HG03571 (cell line): ENCODE data around the gene CAPZA1.
"Not testable (repeated sequence)": the region's sequence is repeated elsewhere in the genome, so short reads cannot be mapped to it uniquely, and the experiment has no call there.

Source experiments
- ATAC-seq: cut with Tn5 transposase; IDR thresholded peaks from one replicate; pipeline ENCODE4 v1.9.1; 2021; ENCODE audit not compliant: unreplicated experiment

CAPZA1 gene

GRCh38 chr1:112626193-112626592, 6.6 kb downstream of the CAPZA1 start:
- ATAC-seq, result no peak

DNA sequence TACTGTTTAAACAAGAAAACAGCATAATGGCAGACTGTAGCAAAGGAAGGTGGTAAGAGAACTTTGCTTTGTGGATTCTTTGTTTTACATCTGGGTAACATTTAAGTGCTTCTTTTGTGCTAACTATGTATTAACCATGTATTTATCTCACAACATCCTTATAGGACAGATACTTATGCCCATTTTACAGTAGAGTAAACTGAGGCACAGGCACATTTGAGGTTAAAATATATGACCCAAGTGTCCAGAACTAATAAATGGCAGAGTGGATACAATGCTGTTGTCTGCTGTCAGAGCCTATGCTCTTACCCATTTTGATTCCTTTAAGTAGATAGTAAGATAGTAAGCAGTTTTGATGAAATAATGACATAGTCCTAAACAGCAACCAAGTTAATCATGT, 7.3 kb downstream of the CAPZA1 start:
- no peak for ATAC-seq

- no peak for ATAC-seq
Measured at GRCh38 chr1:112628516-112628915, 8.9 kb downstream of the CAPZA1 start.

GRCh38 chr1:112629256-112629655, 9.6 kb downstream of the CAPZA1 start:
- no peak for ATAC-seq

DNA sequence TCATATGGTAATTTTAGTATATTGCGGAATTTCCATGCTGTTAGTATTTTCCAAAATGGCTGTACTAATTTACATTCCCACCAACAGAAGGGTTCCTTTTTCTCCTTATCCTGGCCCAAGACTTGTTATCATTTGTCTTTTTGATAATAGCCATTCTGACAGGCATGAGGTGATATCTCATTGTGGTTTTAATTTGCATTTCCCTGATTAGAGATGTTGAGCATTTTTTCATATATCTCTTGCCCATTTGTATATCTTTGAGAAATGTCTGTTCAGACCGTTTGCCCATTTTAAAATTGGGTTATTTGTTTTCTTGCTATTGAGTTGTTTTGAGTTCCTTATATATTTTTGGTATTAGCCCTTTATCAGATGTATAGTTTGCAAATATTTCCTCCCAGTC, 14.0 kb downstream of the CAPZA1 start:
- no peak for ATAC-seq

GRCh38 chr1:112634367-112634766, 14.7 kb downstream of the CAPZA1 start:
- no peak for ATAC-seq

GRCh38 chr1:112636056-112636455, 16.4 kb downstream of the CAPZA1 start:
- ATAC-seq, result no peak

DNA sequence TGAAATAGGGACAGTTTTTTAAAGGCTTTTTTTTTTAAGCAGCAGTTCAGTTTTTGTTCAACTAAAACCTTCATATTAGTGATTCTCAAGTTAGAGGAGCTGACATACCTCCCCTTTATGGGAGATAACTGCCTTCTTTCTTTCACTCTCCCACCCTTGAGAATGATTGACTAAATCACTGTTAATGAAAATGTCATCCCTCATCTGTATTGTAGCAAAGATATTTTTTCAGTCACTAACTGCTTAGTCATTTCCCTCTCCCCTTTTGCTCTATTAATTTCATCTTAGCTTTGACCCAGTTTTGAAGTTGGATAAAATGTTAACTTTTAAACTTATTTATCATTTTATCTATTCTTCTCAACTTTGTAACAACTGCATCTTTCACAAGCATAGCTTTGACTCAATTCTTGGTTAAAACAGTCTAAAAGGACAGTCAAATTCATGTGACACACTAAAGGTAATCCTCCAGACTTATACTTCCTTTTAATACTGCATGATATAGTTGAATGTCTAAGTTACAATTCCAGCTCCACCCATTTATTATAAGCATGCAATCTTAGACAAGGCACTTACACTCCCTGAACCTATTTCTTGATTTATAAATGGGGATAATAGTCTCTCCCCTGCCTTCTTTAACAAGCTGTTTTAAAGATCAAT, 17.1 kb downstream of the CAPZA1 start:
- peak; percentile 53 for ATAC-seq

GRCh38 chr1:112637254-112638109, 17.9 kb downstream of the CAPZA1 start:
- ATAC-seq, result no peak

DNA sequence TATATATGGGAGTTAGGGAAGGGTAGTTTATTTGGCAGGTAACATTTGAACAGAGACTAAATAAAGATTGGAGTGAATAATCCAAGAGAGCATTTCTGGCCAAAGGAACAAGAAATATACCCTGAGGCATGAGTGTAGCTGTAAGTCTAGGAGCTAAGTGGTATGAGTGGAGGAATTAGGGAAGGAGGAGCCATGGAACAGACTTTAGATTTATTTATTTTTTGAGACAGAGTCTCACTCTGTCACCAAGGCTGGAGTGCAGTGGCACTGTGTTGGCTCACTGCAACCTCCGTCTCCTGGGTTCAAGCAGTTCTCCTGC, 18.4 kb downstream of the CAPZA1 start:
- ATAC-seq, result no peak

GRCh38 chr1:112640437-112640836, 20.8 kb downstream of the CAPZA1 start:
- not testable (repeated sequence) for ATAC-seq

DNA sequence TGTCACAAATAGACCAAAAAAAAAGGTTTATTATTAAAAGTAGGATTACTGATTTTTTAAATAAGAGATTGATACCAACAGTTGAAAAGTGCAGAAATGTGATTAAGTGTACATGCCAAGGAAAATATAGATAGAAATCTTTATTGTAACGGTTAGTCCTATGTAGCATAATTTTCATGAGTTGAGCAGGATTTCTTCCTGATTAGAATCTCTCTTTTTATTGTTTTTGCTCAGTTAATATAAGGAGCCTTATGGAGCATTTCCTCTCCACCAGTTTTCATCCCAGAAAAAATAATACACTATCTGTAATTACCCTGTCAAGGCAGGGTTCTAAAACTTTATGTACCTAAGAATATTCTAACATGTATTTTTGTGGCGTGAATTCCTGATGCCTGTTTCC, 23.4 kb downstream of the CAPZA1 start:
- no peak for ATAC-seq

DNA sequence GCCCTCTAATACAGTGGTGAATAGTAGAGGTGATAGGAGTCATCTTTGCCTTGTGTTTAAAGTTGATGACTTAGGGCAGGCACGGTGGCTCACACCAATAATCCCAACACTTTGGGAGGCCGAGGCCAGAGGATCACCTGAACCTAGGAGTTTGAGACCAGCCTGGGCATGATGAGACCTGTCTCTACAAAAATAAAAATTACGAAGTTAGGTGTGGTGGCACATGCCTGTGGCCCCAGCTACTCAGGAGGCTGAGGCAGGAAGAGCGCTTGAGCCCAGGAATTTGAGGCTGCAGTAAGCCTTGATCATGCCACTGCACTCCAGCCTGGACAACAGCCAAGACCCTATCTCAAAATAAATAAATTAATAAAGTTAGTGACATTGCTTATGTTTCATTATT, 26.6 kb downstream of the CAPZA1 start:
- no peak for ATAC-seq

- no peak for ATAC-seq
Measured at GRCh38 chr1:112651205-112651604, 31.6 kb downstream of the CAPZA1 start.

DNA sequence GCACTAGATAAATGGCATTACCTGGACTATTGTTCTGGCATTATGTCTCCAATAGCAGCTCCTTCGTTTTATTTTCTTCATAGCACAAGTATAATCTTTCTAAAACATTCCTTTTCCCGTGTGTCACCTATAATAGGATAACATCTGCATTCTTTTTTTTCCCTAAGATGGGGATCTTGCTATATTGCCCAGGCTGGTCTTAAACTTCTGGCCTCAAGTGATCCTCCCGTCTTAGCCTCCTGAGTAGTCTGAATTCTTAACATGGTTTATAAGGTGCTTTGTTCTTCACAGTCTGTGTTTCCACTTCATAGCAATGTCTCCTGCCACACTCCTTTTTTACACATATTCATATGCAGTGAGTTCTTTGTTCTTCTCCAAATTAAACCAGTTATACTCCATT, 46.2 kb downstream of the CAPZA1 start:
- ATAC-seq, result no peak

DNA sequence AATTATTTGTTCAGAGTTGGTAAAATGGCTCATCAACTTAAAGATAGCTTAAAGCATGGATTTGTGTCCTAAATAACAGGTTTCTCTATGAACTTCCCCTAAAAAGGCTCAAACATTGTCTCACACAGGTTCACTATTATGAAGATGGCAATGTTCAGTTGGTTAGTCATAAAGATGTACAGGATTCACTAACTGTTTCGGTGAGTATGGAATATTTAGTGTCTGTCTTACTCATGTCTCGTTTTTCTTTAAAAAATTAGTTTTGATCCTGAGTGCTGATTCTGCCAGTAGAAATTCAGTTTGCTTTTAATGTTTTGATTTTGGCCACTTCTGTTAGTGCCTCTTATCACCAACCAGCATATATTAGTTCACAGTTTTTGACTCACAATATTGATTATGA, 47.3 kb downstream of the CAPZA1 start:
- no peak for ATAC-seq

- no peak for ATAC-seq
Measured at GRCh38 chr1:112672009-112672408, 52.4 kb downstream of the CAPZA1 start.

- ATAC-seq, result no peak
Measured at GRCh38 chr1:112672842-112673241, 53.2 kb downstream of the CAPZA1 start.

DNA sequence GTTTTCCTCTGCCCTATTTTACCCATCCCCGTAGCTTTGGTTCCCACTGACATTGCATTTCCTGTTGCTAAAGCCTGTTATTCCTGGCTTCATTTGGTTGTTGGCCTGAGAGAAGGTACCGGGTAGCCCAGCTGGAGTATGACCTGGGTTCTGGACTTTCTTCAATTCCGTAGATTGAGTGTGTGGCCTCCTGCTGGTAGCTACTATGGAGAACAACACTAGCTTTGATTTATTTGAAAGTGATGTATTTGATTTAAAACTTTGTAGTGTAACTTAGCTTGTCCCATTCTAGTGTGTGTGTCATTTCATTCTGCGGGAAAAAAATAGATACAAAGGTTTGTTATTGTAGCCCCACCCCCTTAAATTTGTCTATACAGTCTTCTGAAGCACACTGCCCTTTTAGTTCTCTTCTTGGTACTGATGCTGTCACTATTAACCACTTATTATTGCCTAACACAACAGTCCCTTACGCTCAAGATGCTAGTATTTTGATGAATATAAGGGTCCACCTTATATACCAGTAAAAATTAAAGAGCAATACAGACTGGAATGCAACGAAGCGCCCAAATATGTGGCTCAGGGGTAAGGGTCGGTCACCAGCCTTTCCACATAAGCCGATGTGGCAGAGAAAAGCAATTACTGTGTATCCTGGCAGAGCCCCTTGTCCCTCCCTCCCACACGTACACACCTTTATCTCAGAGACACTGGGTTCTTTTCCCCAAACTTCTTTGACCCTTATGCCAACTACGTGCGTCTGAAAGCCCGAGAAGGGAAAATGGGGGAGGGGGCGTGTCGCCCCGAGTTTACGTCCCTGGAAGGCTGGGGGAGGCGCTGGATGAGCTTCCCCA, 54.2 kb downstream of the CAPZA1 start:
- ATAC-seq, result no peak

- peak; percentile 50 for ATAC-seq
Measured at GRCh38 chr1:112674440-112674985, 54.9 kb downstream of the CAPZA1 start, which contains the start of gene MOV10. TSS of gene MOV10 (plus strand) at chr1:112674659. CDS start at chr1:112674913, 254 bp downstream.

DNA sequence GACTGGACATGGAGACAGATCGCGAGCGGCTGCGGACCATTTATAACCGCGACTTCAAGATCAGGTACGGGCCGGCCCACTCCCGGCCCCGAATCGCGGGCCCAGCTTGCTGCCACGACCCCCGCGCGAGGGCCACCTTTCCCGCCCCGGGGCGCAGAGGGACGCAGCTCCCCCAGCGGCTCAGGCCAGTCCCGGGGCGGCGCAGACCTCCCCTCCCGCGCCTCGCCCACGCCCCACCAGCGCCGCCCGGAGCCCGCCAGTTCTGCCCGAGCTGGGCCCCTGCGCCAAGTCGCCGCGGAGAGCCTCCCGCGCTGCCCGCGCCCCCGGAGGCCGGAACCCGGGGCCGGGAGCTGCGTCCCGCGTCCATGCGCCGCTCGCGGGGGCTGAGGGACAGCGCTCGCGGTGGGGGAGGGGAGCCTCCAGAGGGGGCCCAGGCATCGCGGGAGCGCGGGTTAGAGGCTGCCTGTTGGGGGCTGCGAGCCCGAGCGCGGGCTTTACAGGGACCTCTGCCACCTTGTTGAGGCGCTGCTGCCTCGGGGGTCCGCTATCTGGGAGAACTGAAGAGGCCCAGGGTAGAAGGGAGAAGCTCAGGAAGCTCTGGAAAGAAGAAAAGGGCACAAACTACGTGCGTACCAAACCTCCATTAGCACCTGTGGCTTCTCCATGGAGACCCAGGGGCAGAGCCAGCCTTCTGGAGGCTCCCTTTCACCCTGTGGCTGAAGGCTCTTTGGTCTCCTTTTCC, 55.5 kb downstream of the CAPZA1 start:
- peak; percentile 29 for ATAC-seq
